Measurements from ENCODE around the gene ZNF652.

DNA sequence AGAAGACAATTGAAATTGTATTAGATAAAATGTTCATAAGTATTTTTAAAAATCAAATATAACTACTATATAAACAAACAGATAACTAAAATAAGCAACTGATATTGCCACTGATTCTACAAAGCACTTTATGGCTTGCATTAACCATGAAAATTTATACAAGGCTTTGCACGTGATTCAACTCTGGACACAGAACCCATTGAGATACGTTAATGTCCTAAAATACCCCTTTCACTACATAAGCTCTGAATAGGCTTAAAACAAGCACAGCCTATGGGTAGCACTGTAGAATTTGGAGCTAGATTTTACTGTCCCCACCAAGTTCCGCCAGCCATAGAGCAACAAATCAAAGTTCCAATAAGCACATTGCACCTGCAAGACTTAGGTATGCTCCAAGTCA lies 4.5 kb downstream of the ZNF652 start:
- TF ChIP-seq POLR2A (IDR thresholded peaks at IDR 0.05) = no peak
- TF ChIP-seq, protein P1, sequence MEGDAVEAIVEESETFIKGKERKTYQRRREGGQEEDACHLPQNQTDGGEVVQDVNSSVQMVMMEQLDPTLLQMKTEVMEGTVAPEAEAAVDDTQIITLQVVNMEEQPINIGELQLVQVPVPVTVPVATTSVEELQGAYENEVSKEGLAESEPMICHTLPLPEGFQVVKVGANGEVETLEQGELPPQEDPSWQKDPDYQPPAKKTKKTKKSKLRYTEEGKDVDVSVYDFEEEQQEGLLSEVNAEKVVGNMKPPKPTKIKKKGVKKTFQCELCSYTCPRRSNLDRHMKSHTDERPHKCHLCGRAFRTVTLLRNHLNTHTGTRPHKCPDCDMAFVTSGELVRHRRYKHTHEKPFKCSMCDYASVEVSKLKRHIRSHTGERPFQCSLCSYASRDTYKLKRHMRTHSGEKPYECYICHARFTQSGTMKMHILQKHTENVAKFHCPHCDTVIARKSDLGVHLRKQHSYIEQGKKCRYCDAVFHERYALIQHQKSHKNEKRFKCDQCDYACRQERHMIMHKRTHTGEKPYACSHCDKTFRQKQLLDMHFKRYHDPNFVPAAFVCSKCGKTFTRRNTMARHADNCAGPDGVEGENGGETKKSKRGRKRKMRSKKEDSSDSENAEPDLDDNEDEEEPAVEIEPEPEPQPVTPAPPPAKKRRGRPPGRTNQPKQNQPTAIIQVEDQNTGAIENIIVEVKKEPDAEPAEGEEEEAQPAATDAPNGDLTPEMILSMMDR (IDR thresholded peaks at IDR 0.05) = no peak
